Kidney (tissue), 14 donors: ENCODE measurements around the gene FITM1. TPM values are rescaled to one million over a fixed set of nuclear protein-coding genes. Genes with fewer than 3 reads are reported as not detected.
A peak's percentile ranks its signal among the peaks of the same experiment; 100 is the strongest.

Experiments
- DNase-seq, 5 donors: peaks; one replicate each; pipeline ENCODE4 v3.0.0-alpha.2; 2013 to 2020
- FAIRE-seq: peaks from 2 replicates; lab custom pipeline; 2012; peaks lifted over from hg19 to GRCh38; lab: Jason Lieb, UNC
- H3K27ac ChIP-seq, 2 donors: one replicate each; pipeline ENCODE4 v1.7.0; 2013; ENCODE audit warnings: low read depth in 2 of 2, low read length in 2 of 2, inconsistent platforms in 1 of 2
- H3K27me3 ChIP-seq: one replicate; pipeline ENCODE4 v1.7.1; 2013; ENCODE audit warnings: low read length, inconsistent platforms; ENCODE audit not compliant: control insufficient read depth, insufficient read depth
- H3K36me3 ChIP-seq, 3 donors: one replicate each; pipeline versions ENCODE4 v1.7.0 to v1.7.1; 2013; ENCODE audit warnings: low read length in 3 of 3, control low read depth in 1 of 3, inconsistent platforms in 1 of 3; ENCODE audit not compliant: insufficient read depth in 3 of 3, control insufficient read depth in 2 of 3
- H3K4me1 ChIP-seq, 3 donors: one replicate each; pipeline versions ENCODE4 v1.7.0 to v1.7.1; 2013; ENCODE audit warnings: low read length in 3 of 3, inconsistent platforms in 1 of 3, low read depth in 1 of 3; ENCODE audit not compliant: control insufficient read depth in 2 of 3, insufficient read depth in 2 of 3
- H3K4me3 ChIP-seq, 3 donors: one replicate each; pipeline versions ENCODE4 v1.7.0 to v1.8.1; 2013; ENCODE audit warnings: low read length in 3 of 3, control low read depth in 1 of 3, inconsistent platforms in 1 of 3
- H3K9ac ChIP-seq, 3 donors: one replicate each; pipeline versions ENCODE4 v1.7.0 to v1.7.1; 2013; ENCODE audit warnings: low read length in 3 of 3, control low read depth in 1 of 3, inconsistent platforms in 1 of 3
- H3K9me3 ChIP-seq, 3 donors: one replicate each; pipeline versions ENCODE4 v1.7.0 to v1.7.1; 2013; ENCODE audit warnings: low read length in 3 of 3, control low read depth in 1 of 3, inconsistent platforms in 1 of 3; ENCODE audit not compliant: control insufficient read depth in 2 of 3, insufficient read depth in 1 of 3
- CTCF ChIP-seq: IDR thresholded peaks from 3 replicates; pipeline ENCODE4 v1.5.1; 2012; ENCODE audit warnings: mild to moderate bottlenecking, moderate library complexity, borderline replicate concordance; ENCODE audit not compliant: insufficient read depth; ENCODE audit errors: extremely low read depth
- intact Hi-C: fragments of 100-400 bp; cut with DNase I; formaldehyde crosslinking; loops from one replicate; pipeline ENCODE4 v1.11.1; 2022
- polyA plus RNA-seq: library from polyadenylated mRNA; stranded (reverse); fragments of 350-450 nt; fragmentation: Illumina TruSeq; extraction: RNeasy Lipid Tissue Mini Kit (QIAGEN cat#74804); gene quantifications from one replicate; pipeline ENCODE4 v1.2.3, GENCODE V29; 2014; ENCODE audit warnings: low read depth, low replicate concordance; ENCODE audit not compliant: insufficient read depth
- total RNA-seq: library from RNA; stranded (reverse); fragmentation: NEBNext Ultra II Directional; extraction: Animal tissue kit (Norgen Biotek cat#: 25700); gene quantifications from one replicate; pipeline ENCODE4 v1.2.1, GENCODE V29; 2021
- donor health status: control.
- donor health status: control.
- donor health status: control.
- donor health status: control.
- donor health status: control.
- donor health status: DM: yes; HTN: yes; CAD: no.
- donor health status: Normal renal cell carcinoma (clear cell type).

FITM1 gene
- total and polyA plus RNA-seq, 2 donors from 2014 or later: 1.2 to 1.3 TPM

- Histone ChIP-seq H3K27me3 (no peaks in the 10 kb centered on the region), H3K36me3 (peaks cover 8 to 59% (median 42%) of the 10 kb centered on the region in 3 donors), H3K9me3 (no peaks in the 10 kb centered on the region), H3K9ac (peak within 1 kb of the TSS; percentile 67 to 98 (median 96)), H3K27ac (peak within 1 kb of the TSS; percentile 98 to 99), H3K4me1 (peaks cover 0 to 20% (median 11%) of the 10 kb centered on the region in 3 donors), H3K4me3 (peak within 1 kb of the TSS; percentile 87 to 98 (median 98))
- intact Hi-C loops: no loop called here
- peak; percentile 92 for TF ChIP-seq CTCF
- no peak for FAIRE-seq
- peak; percentile 98 for DNase-seq
Observed at GRCh38 chr14:24160850-24161804, 30.7 kb downstream of the FITM1 start, which contains the start of gene IRF9. Gene IRF9 (plus strand): TSS chr14:24161265. CDS start chr14:24162145, 880 bp downstream.

GRCh38 chr14:24162093-24162492 is 31.6 kb downstream of the FITM1 start:
- peak overlapping the region; percentile 35 to 98 (median 96) for H3K9ac ChIP-seq
- intact Hi-C loops: no loop called here

GRCh38 chr14:24164518-24164991 is 34.1 kb downstream of the FITM1 start:
- H3K27ac ChIP-seq: no peak overlapping the region
- FAIRE-seq (no peak), DNase-seq (peak in 1 of 5 donors; percentile 49)
- peaks cover 5 to 50% (median 30%) of the 10 kb centered on the region in 3 donors for H3K36me3 ChIP-seq
- no peak for TF ChIP-seq CTCF
- no peak overlapping the region for H3K4me3 ChIP-seq
- H3K9me3 ChIP-seq: no peaks in the 10 kb centered on the region
- H3K27me3 ChIP-seq: no peaks in the 10 kb centered on the region
- intact Hi-C loops: no loop called here
- H3K9ac ChIP-seq: no peak overlapping the region
- peaks cover 0 to 20% (median 11%) of the 10 kb centered on the region in 3 donors for H3K4me1 ChIP-seq

More at GRCh38 chr14:24162093-24162492, 31.6 kb downstream of the FITM1 start:
- H3K27ac ChIP-seq: peak overlapping the region; percentile 98 to 99
- peak in 1 of 5 donors; percentile 61 for DNase-seq
- no peaks in the 10 kb centered on the region for H3K9me3 ChIP-seq
- no peak for TF ChIP-seq CTCF
- H3K4me1 ChIP-seq: peaks cover 0 to 20% (median 11%) of the 10 kb centered on the region in 3 donors
- H3K27me3 ChIP-seq: no peaks in the 10 kb centered on the region
- H3K36me3 ChIP-seq: peaks cover 5 to 61% (median 37%) of the 10 kb centered on the region in 3 donors
- no peak for FAIRE-seq
- H3K4me3 ChIP-seq: peak overlapping the region; percentile 63 to 98 (median 98)
